K562 (cell line): Measurements from ENCODE around the gene FOSL2. TPM values are rescaled to one million over a fixed set of nuclear protein-coding genes. Genes with fewer than 3 reads are reported as not detected.

ENCODE experiments used
- ATAC-seq: fragments of 200-7000 bp; cut with Tn5 transposase; 3 replicates; pipeline ENCODE4 v1.9.1; 2020; ENCODE audit warnings: moderate library complexity
- BruUV-seq: library from RNA; stranded (reverse); fragments of 400-500 nt; replicated peaks from 2 replicates; lab custom pipeline; 2021; lab: Mats Ljungman, UMichigan
- CTCF ChIA-PET: fragments of 300-600 bp; formaldehyde crosslinking; extraction: SDS; loops from one replicate; lab custom pipeline; 2021; ENCODE audit warnings: low intra/inter-chr PET ratio; lab: Yijun Ruan, JAX
- POLR2A ChIA-PET: fragments of 300-600, 350-650 bp; sonication (Branson Sonifier 250); formaldehyde crosslinking; extraction: SDS; loops from one replicate; lab custom pipeline; 2021; ENCODE audit warnings: antibody characterized with exemption, inconsistent platforms; lab: Yijun Ruan, JAX
- DNase-seq, 4 experiments: peaks; one replicate each; pipeline versions ENCODE4 v3.0.0 to v3.0.0-alpha.2; 2011 to 2018; ENCODE audit warnings: low spot score in 3 of 4, mixed read lengths in 3 of 4; ENCODE audit errors: extremely low read depth in 1 of 4
- FAIRE-seq: peaks from 2 replicates; lab custom pipeline; 2011; peaks lifted over from hg19 to GRCh38; lab: Jason Lieb, UNC
- H2AFZ ChIP-seq: 2 replicates; pipeline ENCODE4 v1.6.0; 2011; ENCODE audit warnings: low read depth, low read length, control low read depth, inconsistent platforms
- H3K27ac ChIP-seq: fragments of 200-600 bp; 3 replicates; pipeline ENCODE4 v1.8.0; 2011; ENCODE audit warnings: low read depth, mild to moderate bottlenecking, control low read depth, inconsistent platforms, low read length, moderate library complexity, mixed read lengths; ENCODE audit errors: extremely low read depth
- H3K27me3 ChIP-seq, 2 experiments: fragments of 300-600 bp in 1 of 2; 2 replicates in 1 of 2; 3 replicates in 1 of 2; pipeline versions ENCODE4 v1.6.0 to v1.8.0; 2011; ENCODE audit warnings: inconsistent platforms in 2 of 2, low read length in 2 of 2, mild to moderate bottlenecking in 1 of 2, mixed read lengths in 1 of 2, moderate library complexity in 1 of 2; ENCODE audit not compliant: control insufficient read depth in 2 of 2, insufficient read depth in 2 of 2
- H3K36me3 ChIP-seq: fragments of 300-600 bp; 3 replicates; pipeline ENCODE4 v1.8.0; 2011; ENCODE audit warnings: mild to moderate bottlenecking, low read length, inconsistent platforms; ENCODE audit not compliant: control insufficient read depth, insufficient read depth
- H3K4me1 ChIP-seq, 2 experiments: fragments of 200-600 bp in 1 of 2; replicated peaks in 1 of 2; 2 replicates in 1 of 2; 3 replicates in 1 of 2; pipeline versions ENCODE4 v1.5.1 to v1.8.0; 2011; ENCODE audit warnings: inconsistent platforms in 2 of 2, low read length in 2 of 2, mild to moderate bottlenecking in 1 of 2, mixed read lengths in 1 of 2, moderate library complexity in 1 of 2; ENCODE audit not compliant: control insufficient read depth in 2 of 2, insufficient read depth in 2 of 2
- H3K4me2 ChIP-seq: 2 replicates; pipeline ENCODE4 v1.6.1; 2011; ENCODE audit warnings: low read length, control low read depth, inconsistent platforms, mixed read lengths; ENCODE audit not compliant: insufficient read depth
- H3K4me3 ChIP-seq: fragments of 200-600 bp; sonication (generic), shearing (Covaris generic); 2 replicates; pipeline ENCODE4 v1.5.1; 2016; ENCODE audit warnings: control low read depth, inconsistent platforms
- H3K79me2 ChIP-seq: fragments of 200-600 bp; 3 replicates; pipeline ENCODE4 v1.8.0; 2011; ENCODE audit warnings: low read length, inconsistent platforms; ENCODE audit not compliant: control insufficient read depth, insufficient read depth
- H3K9ac ChIP-seq, 2 experiments: 2 replicates each; pipeline versions ENCODE4 v1.6.0 to v1.6.1; 2011; ENCODE audit warnings: low read depth in 2 of 2, low read length in 2 of 2, control low read depth in 1 of 2, inconsistent platforms in 1 of 2, mild to moderate bottlenecking in 1 of 2, mixed read lengths in 1 of 2; ENCODE audit not compliant: insufficient read depth in 1 of 2
- H3K9me1 ChIP-seq: one replicate; pipeline ENCODE4 v1.6.0; 2011; ENCODE audit warnings: inconsistent platforms, mild to moderate bottlenecking, low read length, moderate library complexity; ENCODE audit not compliant: control insufficient read depth, insufficient read depth
- H3K9me3 ChIP-seq: replicated peaks from 2 replicates; pipeline ENCODE4 v1.5.1; 2011; ENCODE audit warnings: low read depth, low read length, inconsistent platforms; ENCODE audit not compliant: control insufficient read depth, insufficient read depth
- H4K20me1 ChIP-seq: replicated peaks from 2 replicates; pipeline ENCODE4 v1.6.1; 2011; ENCODE audit warnings: low read length, inconsistent platforms, mixed read lengths; ENCODE audit not compliant: control insufficient read depth, insufficient read depth
- ARHGAP35 ChIP-seq: fragments of 450-650 bp; IDR thresholded peaks from 2 replicates; pipeline ENCODE4 v1.6.1; 2018; ENCODE audit not compliant: partially characterized antibody
- CHD4 ChIP-seq: fragments of 200-600 bp; sonication (generic); IDR thresholded peaks from 3 replicates; pipeline ENCODE4 v1.6.1; 2012; ENCODE audit warnings: low read depth, mild to moderate bottlenecking, mixed read lengths, low read length, inconsistent platforms; ENCODE audit not compliant: insufficient read depth, insufficient replicate concordance, poor library complexity, severe bottlenecking
- DACH1 ChIP-seq: fragments of 450-650 bp; IDR thresholded peaks from 2 replicates; pipeline ENCODE4 v1.6.1; 2018; ENCODE audit not compliant: partially characterized antibody
- MTA3 ChIP-seq: fragments of 450-650 bp; formaldehyde crosslinking; IDR thresholded peaks from 2 replicates; pipeline ENCODE4 v1.6.1; 2017; ENCODE audit warnings: mild to moderate bottlenecking, borderline replicate concordance
- PHF20 ChIP-seq: fragments of 450-650 bp; IDR thresholded peaks from 2 replicates; pipeline ENCODE4 v1.6.1; 2018; ENCODE audit not compliant: partially characterized antibody
- SRF ChIP-seq, 2 experiments: fragments of 250-450, 450-650 bp in 1 of 2; sonication (Bioruptor Pico) in 1 of 2; sonication (generic) in 1 of 2; formaldehyde crosslinking; IDR thresholded peaks; 2 replicates each; pipeline versions ENCODE4 v1.5.0 to v1.5.1; 2020 to 2022; ENCODE audit warnings: mild to moderate bottlenecking in 1 of 2, missing genetic modification reagents in 1 of 2
- USF2 ChIP-seq: sonication (generic); formaldehyde crosslinking; IDR thresholded peaks from 2 replicates; pipeline ENCODE4 v1.5.0; 2020; ENCODE audit warnings: missing genetic modification reagents
- ZBTB34 ChIP-seq: fragments of 250-450 bp; sonication (Bioruptor Pico); IDR thresholded peaks from 2 replicates; pipeline ENCODE4 v1.8.0; 2021; ENCODE audit warnings: mild to moderate bottlenecking, moderate library complexity
- ZNF224 ChIP-seq: sonication (generic); formaldehyde crosslinking; IDR thresholded peaks from 2 replicates; pipeline ENCODE4 v1.8.0; 2022; ENCODE audit warnings: mild to moderate bottlenecking, missing genetic modification reagents
- ZNF232 ChIP-seq: sonication (generic); formaldehyde crosslinking; IDR thresholded peaks from 2 replicates; pipeline ENCODE4 v1.8.0; 2022; ENCODE audit warnings: mild to moderate bottlenecking, missing genetic modification reagents
- ZNF3 ChIP-seq: fragments of 250-450 bp; sonication (Bioruptor Pico); IDR thresholded peaks from 2 replicates; pipeline ENCODE4 v1.5.0; 2021; ENCODE audit warnings: mild to moderate bottlenecking, moderate library complexity
- ZNF444 ChIP-seq: fragments of 250-450 bp; sonication (Bioruptor Pico); IDR thresholded peaks from 2 replicates; pipeline ENCODE4 v1.4.0; 2020; ENCODE audit warnings: mild to moderate bottlenecking, moderate library complexity
- whole genome bisulfite sequencing: fragments of 100-300 bp; shearing (Covaris generic); methylation state at CpG from one replicate; pipeline ENCODE4 v1.1.6; 2016; ENCODE audit warnings: low coverage, mixed read lengths; ENCODE audit not compliant: insufficient coverage; ENCODE audit errors: missing lambda C conversion rate; 5-methylcytosine and 5-hydroxymethylcytosine counted together
- in situ Hi-C: fragments of 300-500 bp; cut with MboI; formaldehyde crosslinking; loops from 4 replicates; pipeline ENCODE4 v1.15.0; 2018; ENCODE audit warnings: inconsistent platforms, mixed read lengths
- intact Hi-C: fragments of 100-400 bp; cut with micrococcal nuclease; formaldehyde crosslinking; loops from 2 replicates; pipeline ENCODE4 v1.14.2; 2022
- polyA plus RNA-seq, 8 experiments: library from polyadenylated mRNA; depleted of rRNA in 4 of 8; stranded (reverse) in 5 of 8; unstranded in 3 of 8; fragments of >200 nt; fragmentation: Nextera tagmentation in 2 of 8; fragmentation: Illumina TruSeq in 1 of 8; extraction: Ambion mirVana in 2 of 8; extraction: Trizol in 1 of 8; gene quantifications; 2 replicates each; pipeline versions ENCODE4 v1.2.1 to v1.2.3, GENCODE V29; 2011 to 2014; ENCODE audit warnings: inconsistent platforms in 1 of 8, missing spikeins in 1 of 8
- total RNA-seq, 7 experiments: library from RNA; depleted of rRNA in 6 of 7; stranded (reverse); fragments of >200 nt in 6 of 7; fragmentation: Illumina TruSeq in 2 of 7; extraction: Trizol in 2 of 7; gene quantifications; 2 replicates each; pipeline versions ENCODE4 v1.2.1 to v1.2.3, GENCODE V29; 2011 to 2021; ENCODE audit warnings: low replicate concordance in 1 of 7

FOSL2 gene
- total and polyA plus RNA-seq, 9 of the 15 experiments (the other 6 are each of a cell fraction or from before 2014, with no cell fraction given), result 0.04 to 2.9 (median 0.80) TPM

GRCh38 chr2:28448793-28449100 is 56.1 kb downstream of the FOSL2 start (continued):
- TF ChIP-seq MTA3, result no peak

- no peak for FAIRE-seq
- DNase-seq, result no peak
- Histone ChIP-seq H3K27me3 (peaks cover 3 to 15% of the 10 kb centered on the region in 2 experiments; a peak in 2 of 5 replicates), H3K9ac (no peak overlapping the region), H3K9me3 (no peaks in the 10 kb centered on the region), H3K4me3 (no peak overlapping the region), H4K20me1 (0 out of 2 replicates have a peak, but pooled peaks cover 7% of the 10 kb centered on the region), H3K4me1 (peaks cover 7 to 10% of the 10 kb centered on the region in 2 experiments; a peak in 4 of 5 replicates)
- no TSS peak for BruUV-seq
- CTCF ChIA-PET, result no interaction called here
- in situ Hi-C loops, result no loop called here
- no peak for TF ChIP-seq ZNF232 (CRISPR knock-in tag)
- no peak for TF ChIP-seq SRF (CRISPR knock-in tag; IDR thresholded peaks at IDR 0.05)
- no peak for TF ChIP-seq PHF20
- no peak for TF ChIP-seq ZNF224 (CRISPR knock-in tag)
- TF ChIP-seq ARHGAP35, result no peak
- TF ChIP-seq ZNF3 (CRISPR knock-in tag), result no peak
- TF ChIP-seq DACH1, result no peak
- no peak for TF ChIP-seq USF2 (CRISPR knock-in tag)
- TF ChIP-seq CHD4, result no peak
- TF ChIP-seq ZNF444 (CRISPR knock-in tag), result no peak
- no peak for TF ChIP-seq ZBTB34 (CRISPR knock-in tag)
- TF ChIP-seq, all 486 proteins: peak for 0
- intact Hi-C loops, result no loop called here
- Histone ChIP-seq H2AFZ (no peak overlapping the region), H3K27ac (no peak overlapping the region), H3K36me3 (no peaks in the 10 kb centered on the region), H3K9me1 (no peaks in the 10 kb centered on the region), H3K4me2 (peak overlapping the region; percentile 51), H3K79me2 (no peaks in the 10 kb centered on the region)
- WGBS, result 14% methylated on average over 5 of the region's 6 CpGs
- POLR2A ChIA-PET, result interaction anchor here (0.6 kb wide), 1 partner anchor 129 kb away, joined by 3 read pairs; no protein-coding TSS in a partner anchor
- no peak for ATAC-seq
Measured at GRCh38 chr2:28449126-28449487, 56.4 kb downstream of the FOSL2 start.
